ENCODE results near the gene SSTR4.

- no peak for TF ChIP-seq POLR2AphosphoS5 (IDR thresholded peaks at IDR 0.05; ENCODE audit: low read depth, low read length)
- no peak for TF ChIP-seq SIN3A (IDR thresholded peaks at IDR 0.05; ENCODE audit: borderline replicate concordance, insufficient read depth, low read length)
- no peak for TF ChIP-seq TAF1 (IDR thresholded peaks at IDR 0.05; ENCODE audit: borderline replicate concordance, insufficient read depth, low read length)
These were observed 15.1 kb downstream of the SSTR4 start for GRCh38 chr20:23050076-23050838.
